Body of pancreas (tissue), 4 donors: Measurements from ENCODE around the gene HHEX. TPM values are rescaled to one million over a fixed set of nuclear protein-coding genes. Genes with fewer than 3 reads are reported as not detected.

Experiments used
- ATAC-seq: fragments of 150-250 bp; one replicate; pipeline ENCODE4 v1.9.1; 2016
- DNase-seq, 4 donors: peaks; one replicate each; pipeline ENCODE4 v3.0.0-alpha.2; 2019
- H3K27ac ChIP-seq, 4 donors: fragments of 200-600 bp; sonication (generic); 1 replicate in 3 of 4; 2 replicates in 1 of 4; pipeline versions ENCODE4 v1.5.1 to v1.6.1; 2016 to 2019; ENCODE audit warnings: mild to moderate bottlenecking in 1 of 4, mixed read lengths in 1 of 4, moderate library complexity in 1 of 4
- H3K27me3 ChIP-seq, 2 donors: fragments of 200-600 bp; sonication (generic); one replicate each; pipeline ENCODE4 v1.6.0; 2016; ENCODE audit warnings: mild to moderate bottlenecking in 1 of 2
- H3K36me3 ChIP-seq, 2 donors: fragments of 200-600 bp; sonication (generic); replicated peaks in 1 of 2; 2 replicates each; pipeline ENCODE4 v1.5.1; 2016; ENCODE audit warnings: low read depth in 2 of 2; ENCODE audit not compliant: insufficient read depth in 1 of 2
- H3K4me1 ChIP-seq: fragments of 200-600 bp; sonication (generic); one replicate; pipeline ENCODE4 v1.6.0; 2016
- H3K4me3 ChIP-seq, 2 donors: fragments of 200-600 bp; sonication (generic); 1 replicate in 1 of 2; 2 replicates in 1 of 2; pipeline ENCODE4 v1.5.1; 2016 to 2019
- H3K9me3 ChIP-seq, 3 donors: fragments of 200-600 bp; sonication (generic); 1 replicate in 2 of 3; 2 replicates in 1 of 3; pipeline ENCODE4 v1.5.1; 2016
- CTCF ChIP-seq, 7 experiments: fragments of 450-650 bp in 4 of 7; fragments of 200-600 bp in 3 of 7; sonication (generic) in 3 of 7; IDR thresholded peaks; one replicate each; pipeline ENCODE4 v1.5.1; 2016 to 2019; ENCODE audit warnings: antibody characterized with exemption in 7 of 7
- POLR2A ChIP-seq, 3 donors: fragments of 450-650 bp; IDR thresholded peaks; one replicate each; pipeline ENCODE4 v1.6.1; 2016; ENCODE audit warnings: antibody characterized with exemption in 3 of 3, mild to moderate bottlenecking in 2 of 3
- WGBS, 2 donors: methylation state at CpG; one replicate each; pipeline ENCODE4 v1.1.5; 2017; 5-methylcytosine and 5-hydroxymethylcytosine counted together
- intact Hi-C: fragments of 100-400 bp; cut with DNase I; formaldehyde crosslinking; loops from one replicate; pipeline ENCODE4 v1.15.1; 2023
- total RNA-seq, 2 donors: library from RNA; depleted of rRNA; stranded (reverse); fragments of >200 nt; gene quantifications; one replicate each; pipeline ENCODE4 v1.1.0, GENCODE V29; 2016

HHEX gene
- total RNA-seq, 2 donors from 2014 or later, result 33.5 to 37.9 TPM

GRCh38 chr10:92688927-92689662 lies 660 bp upstream of the HHEX start:
- intact Hi-C loops, result no loop called here
- DNase-seq (peak; percentile 51 to 61 (median 54)), ATAC-seq (peak; percentile 45)
- H3K36me3 ChIP-seq, result no peaks in the 10 kb centered on the region
- H3K4me3 ChIP-seq, result peak overlapping the region; percentile 47 to 55
- H3K27ac ChIP-seq, result peak overlapping the region; percentile 77 to 92 (median 88)
- H3K27me3 ChIP-seq, result no peaks in the 10 kb centered on the region
- WGBS, 2 donors, result 2 to 7% methylated on average over 17 to 63 of the region's 63 CpGs
- TF ChIP-seq POLR2A (IDR thresholded peaks at IDR 0.05) (peak in 1 of 3 donors; percentile 52), CTCF (IDR thresholded peaks at IDR 0.05) (peak in 1 of 7 experiments; percentile 8)
- peaks cover 21% of the 10 kb centered on the region for H3K4me1 ChIP-seq
- H3K9me3 ChIP-seq, result no peaks in the 10 kb centered on the region

GRCh38 chr10:92690211-92690914 lies 608 bp downstream of the HHEX start:
- intact Hi-C loops, result no loop called here
- peak overlapping the region; percentile 77 to 92 (median 88) for H3K27ac ChIP-seq
- ATAC-seq, result peak; percentile 33

GRCh38 chr10:92690915-92691590 lies 1.3 kb downstream of the HHEX start:
- H3K4me3 ChIP-seq, result peak overlapping the region in 1 of 2 donors; percentile 74
- H3K27ac ChIP-seq, result peak overlapping the region; percentile 77 to 92 (median 88)
- ATAC-seq (no peak), DNase-seq (peak; percentile 9 to 30 (median 16))
- 42 to 60% methylated on average over 30 of the region's 30 CpGs for WGBS, 2 donors
- H3K4me1 ChIP-seq, result peaks cover 31% of the 10 kb centered on the region
- intact Hi-C loops, result no loop called here
- TF ChIP-seq POLR2A (IDR thresholded peaks at IDR 0.05), result no peak
- no peak for TF ChIP-seq CTCF (IDR thresholded peaks at IDR 0.05)
- H3K9me3 ChIP-seq, result no peaks in the 10 kb centered on the region
- no peaks in the 10 kb centered on the region for H3K36me3 ChIP-seq
- H3K27me3 ChIP-seq, result no peaks in the 10 kb centered on the region

More at GRCh38 chr10:92690211-92690914, 608 bp downstream of the HHEX start:
- 5 to 17% methylated on average over 30 to 66 of the region's 73 CpGs for WGBS, 2 donors
- Histone ChIP-seq H3K9me3 (no peaks in the 10 kb centered on the region), H3K4me1 (peaks cover 26% of the 10 kb centered on the region), H3K4me3 (peak overlapping the region; percentile 74 to 94), H3K36me3 (no peaks in the 10 kb centered on the region), H3K27me3 (no peaks in the 10 kb centered on the region)
- DNase-seq, result peak; percentile 45 to 75 (median 60)
- no peak for TF ChIP-seq POLR2A (IDR thresholded peaks at IDR 0.05)
- no peak for TF ChIP-seq CTCF (IDR thresholded peaks at IDR 0.05)

GRCh38 chr10:92691591-92692079 lies 1.9 kb downstream of the HHEX start:
- H3K4me3 ChIP-seq, result peak overlapping the region in 1 of 2 donors; percentile 74
- peaks cover 37% of the 10 kb centered on the region for H3K4me1 ChIP-seq
- no peaks in the 10 kb centered on the region for H3K27me3 ChIP-seq
- peak; percentile 25 to 60 (median 38) for DNase-seq
- H3K36me3 ChIP-seq, result no peaks in the 10 kb centered on the region
- 49 to 79% methylated on average over 18 to 35 of the region's 35 CpGs for WGBS, 2 donors
- TF ChIP-seq CTCF (IDR thresholded peaks at IDR 0.05) (no peak), POLR2A (IDR thresholded peaks at IDR 0.05) (peak in 1 of 3 donors; percentile 28)
- intact Hi-C loops, result no loop called here
- peak overlapping the region; percentile 25 to 92 (median 88) for H3K27ac ChIP-seq
- H3K9me3 ChIP-seq, result no peaks in the 10 kb centered on the region
- ATAC-seq, result no peak
